K562 (cell line): ENCODE measurements around the gene VARS1. TPM values are rescaled to one million over a fixed set of nuclear protein-coding genes. Genes with fewer than 3 reads are reported as not detected.

ENCODE experiments used
- ARID2 ChIP-seq: fragments of 450-650 bp; IDR thresholded peaks from 2 replicates; pipeline ENCODE4 v1.6.1; 2017; ENCODE audit warnings: antibody characterized with exemption, mild to moderate bottlenecking
- BCL6 ChIP-seq: fragments of 250-450 bp; sonication (Bioruptor Pico); IDR thresholded peaks from 2 replicates; pipeline ENCODE4 v1.4.0; 2020
- BCOR ChIP-seq: fragments of 450-650 bp; IDR thresholded peaks from 2 replicates; pipeline ENCODE4 v1.6.1; 2016
- CC2D1A ChIP-seq: fragments of 450-650 bp; IDR thresholded peaks from 2 replicates; pipeline ENCODE4 v1.6.1; 2017; ENCODE audit warnings: mild to moderate bottlenecking
- E2F3 ChIP-seq: fragments of 250-450 bp; sonication (Bioruptor Pico); IDR thresholded peaks from 2 replicates; pipeline ENCODE4 v1.4.0; 2020; ENCODE audit warnings: mild to moderate bottlenecking
- FOXM1 ChIP-seq, 2 experiments: fragments of 450-650 bp in 1 of 2; sonication (generic) in 1 of 2; formaldehyde crosslinking in 1 of 2; IDR thresholded peaks; 2 replicates each; pipeline versions ENCODE4 v1.6.1 to v1.9.0; 2017 to 2022; ENCODE audit warnings: low read depth in 2 of 2, mild to moderate bottlenecking in 2 of 2, missing genetic modification reagents in 1 of 2, moderate library complexity in 1 of 2
- HDAC2 ChIP-seq: fragments of 450-650 bp; IDR thresholded peaks from 2 replicates; pipeline ENCODE4 v1.6.1; 2016; ENCODE audit warnings: mild to moderate bottlenecking
- MCM3 ChIP-seq: fragments of 450-650 bp; IDR thresholded peaks from 2 replicates; pipeline ENCODE4 v1.6.1; 2016
- NFXL1 ChIP-seq: fragments of 450-650 bp; formaldehyde crosslinking; IDR thresholded peaks from 2 replicates; pipeline ENCODE4 v1.4.0; 2021; ENCODE audit warnings: mild to moderate bottlenecking
- POLR2H ChIP-seq: IDR thresholded peaks from 2 replicates; pipeline ENCODE4 v1.6.1; 2016; ENCODE audit warnings: missing genetic modification characterization, low read depth, mild to moderate bottlenecking, control low read depth, missing compliant biosample characterization, moderate library complexity
- POLR3A ChIP-seq: IDR thresholded peaks from 2 replicates; pipeline ENCODE4 v1.6.1; 2011; ENCODE audit warnings: borderline replicate concordance, mild to moderate bottlenecking, moderate library complexity; ENCODE audit not compliant: insufficient read length, insufficient read depth; ENCODE audit errors: extremely low read depth
- STAT5B ChIP-seq: fragments of 250-450 bp; sonication (Bioruptor Pico); IDR thresholded peaks from 2 replicates; pipeline ENCODE4 v1.8.0; 2021; ENCODE audit warnings: mild to moderate bottlenecking, inconsistent platforms
- ZNF197 ChIP-seq: fragments of 200-800 bp; sonication (Bioruptor generic); IDR thresholded peaks from 2 replicates; pipeline ENCODE4 v1.6.1; 2016; ENCODE audit warnings: low read depth, missing genetic modification characterization, missing compliant biosample characterization
- ZNF239 ChIP-seq: fragments of 250-450 bp; sonication (Bioruptor Pico); IDR thresholded peaks from 2 replicates; pipeline ENCODE4 v1.4.0; 2020; ENCODE audit warnings: mild to moderate bottlenecking
- ZNF589 ChIP-seq: fragments of 200-800 bp; sonication (Bioruptor generic); IDR thresholded peaks from 2 replicates; pipeline ENCODE4 v1.6.1; 2016; ENCODE audit warnings: low read depth, missing genetic modification characterization, missing compliant biosample characterization
- ZNF764 ChIP-seq: fragments of 250-450 bp; sonication (Bioruptor Pico); IDR thresholded peaks from 2 replicates; pipeline ENCODE4 v1.4.0; 2020; ENCODE audit warnings: low read depth, mild to moderate bottlenecking, moderate library complexity
- polyA plus RNA-seq, 8 experiments: library from polyadenylated mRNA; depleted of rRNA in 4 of 8; stranded (reverse) in 5 of 8; unstranded in 3 of 8; fragments of >200 nt; fragmentation: Nextera tagmentation in 2 of 8; fragmentation: Illumina TruSeq in 1 of 8; extraction: Ambion mirVana in 2 of 8; extraction: Trizol in 1 of 8; gene quantifications; 2 replicates each; pipeline versions ENCODE4 v1.2.1 to v1.2.3, GENCODE V29; 2011 to 2014; ENCODE audit warnings: inconsistent platforms in 1 of 8, missing spikeins in 1 of 8
- total RNA-seq, 7 experiments: library from RNA; depleted of rRNA in 6 of 7; stranded (reverse); fragments of >200 nt in 6 of 7; fragmentation: Illumina TruSeq in 2 of 7; extraction: Trizol in 2 of 7; gene quantifications; 2 replicates each; pipeline versions ENCODE4 v1.2.1 to v1.2.3, GENCODE V29; 2011 to 2021; ENCODE audit warnings: low replicate concordance in 1 of 7
- TF ChIP-seq, protein P1 (sequence below): sonication (generic); formaldehyde crosslinking; IDR thresholded peaks from 2 replicates; pipeline ENCODE4 v1.8.0; 2022; ENCODE audit warnings: mild to moderate bottlenecking, missing genetic modification reagents
- TF ChIP-seq, protein P2 (sequence below): sonication (generic); formaldehyde crosslinking; IDR thresholded peaks from 2 replicates; pipeline ENCODE4 v1.8.1; 2022; ENCODE audit warnings: missing genetic modification reagents
- TF ChIP-seq, protein P3 (sequence below): fragments of 250-450 bp; sonication (Bioruptor Pico); IDR thresholded peaks from 2 replicates; pipeline ENCODE4 v1.8.0; 2021; ENCODE audit warnings: borderline replicate concordance, mild to moderate bottlenecking, moderate library complexity; ENCODE audit not compliant: poor library complexity, severe bottlenecking
- TF ChIP-seq, protein P4 (sequence below): fragments of 250-450 bp; sonication (Bioruptor Pico); IDR thresholded peaks from 2 replicates; pipeline ENCODE4 v1.5.0; 2021
- TF ChIP-seq, protein P5 (sequence below): fragments of 250-450 bp; sonication (Bioruptor Pico); IDR thresholded peaks from 2 replicates; pipeline ENCODE4 v1.9.0; 2021; ENCODE audit warnings: mild to moderate bottlenecking
- TF ChIP-seq, protein P6 (sequence below): fragments of 450-650 bp; IDR thresholded peaks from 2 replicates; pipeline ENCODE4 v1.6.1; 2014; ENCODE audit warnings: low read depth, mild to moderate bottlenecking, moderate library complexity, borderline replicate concordance

VARS1 gene
- total and polyA plus RNA-seq, 9 of the 15 experiments (the other 6 are each of a cell fraction or from before 2014, with no cell fraction given): 2.9 to 488 (median 130) TPM

DNA sequence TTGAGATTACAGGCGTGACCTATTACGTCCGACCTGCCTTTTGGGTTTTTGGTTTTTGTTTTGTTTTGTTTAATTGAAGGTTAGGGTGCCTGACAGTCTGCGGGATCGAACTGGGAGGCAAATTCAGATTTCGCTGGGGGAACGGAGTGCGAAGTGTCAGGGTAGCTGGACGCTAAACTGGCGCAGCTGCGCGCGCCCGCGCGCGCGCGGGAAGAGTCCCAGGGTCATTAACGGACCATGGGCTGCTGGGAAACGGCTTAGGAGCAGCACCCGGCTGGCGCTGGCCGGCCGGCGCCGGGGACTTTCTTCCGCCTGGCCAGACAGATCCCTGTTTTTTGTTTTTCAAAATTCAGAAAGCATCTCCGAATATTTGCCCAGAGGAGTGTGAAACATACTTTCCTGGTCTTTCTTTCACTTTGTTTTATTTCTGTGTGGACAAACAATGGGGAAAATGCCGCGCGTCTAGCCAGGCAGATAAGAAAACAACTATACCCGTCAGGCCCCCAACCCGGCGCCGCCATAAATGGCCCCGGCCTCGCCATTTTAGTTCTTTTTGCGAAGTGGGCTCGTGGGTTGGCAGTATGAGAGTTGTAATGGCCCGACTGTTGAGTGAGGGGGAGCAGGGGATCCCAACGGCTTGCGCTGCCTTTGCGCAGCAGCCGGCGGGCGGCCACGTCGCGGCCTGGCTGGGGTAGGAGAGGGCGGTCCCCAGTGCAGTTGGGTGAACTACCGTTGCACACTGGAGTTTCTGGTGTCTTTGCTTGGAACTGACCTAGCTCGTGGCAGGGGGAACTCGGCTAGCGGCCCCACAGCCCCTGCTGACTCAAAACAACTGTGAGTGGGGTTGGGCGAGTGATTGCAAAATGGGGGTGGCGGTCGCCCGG, 39.1 kb upstream of the VARS1 start (continued):
- TF ChIP-seq, protein P1, sequence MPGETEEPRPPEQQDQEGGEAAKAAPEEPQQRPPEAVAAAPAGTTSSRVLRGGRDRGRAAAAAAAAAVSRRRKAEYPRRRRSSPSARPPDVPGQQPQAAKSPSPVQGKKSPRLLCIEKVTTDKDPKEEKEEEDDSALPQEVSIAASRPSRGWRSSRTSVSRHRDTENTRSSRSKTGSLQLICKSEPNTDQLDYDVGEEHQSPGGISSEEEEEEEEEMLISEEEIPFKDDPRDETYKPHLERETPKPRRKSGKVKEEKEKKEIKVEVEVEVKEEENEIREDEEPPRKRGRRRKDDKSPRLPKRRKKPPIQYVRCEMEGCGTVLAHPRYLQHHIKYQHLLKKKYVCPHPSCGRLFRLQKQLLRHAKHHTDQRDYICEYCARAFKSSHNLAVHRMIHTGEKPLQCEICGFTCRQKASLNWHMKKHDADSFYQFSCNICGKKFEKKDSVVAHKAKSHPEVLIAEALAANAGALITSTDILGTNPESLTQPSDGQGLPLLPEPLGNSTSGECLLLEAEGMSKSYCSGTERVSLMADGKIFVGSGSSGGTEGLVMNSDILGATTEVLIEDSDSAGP (CRISPR knock-in tag): no peak; the same call in 1 of the 2 replicates
- TF ChIP-seq FOXM1 (IDR thresholded peaks at IDR 0.05; ENCODE audit: low read depth) (peak; percentile 75; the same call in 1 of the 2 replicates), FOXM1 (CRISPR knock-in tag; IDR thresholded peaks at IDR 0.05; ENCODE audit: low read depth) (peak; percentile 95; the same call in 1 of the 2 replicates), POLR2H (no peak), HDAC2 (peak; percentile 89), ZNF197 (no peak), CC2D1A (peak; percentile 77), BCL6 (CRISPR knock-in tag) (peak; percentile 71), POLR3A (no peak), BCOR (peak; percentile 95), ZNF589 (CRISPR knock-in tag) (peak; percentile 99), E2F3 (CRISPR knock-in tag) (peak; percentile 99), ZNF764 (peak; percentile 79), STAT5B (no peak), ARID2 (peak; percentile 65), ZNF239 (CRISPR knock-in tag) (peak; percentile 34; the same call in 1 of the 2 replicates), NFXL1 (CRISPR knock-in tag) (peak; percentile 86), MCM3 (no peak)
- TF ChIP-seq, protein P2, sequence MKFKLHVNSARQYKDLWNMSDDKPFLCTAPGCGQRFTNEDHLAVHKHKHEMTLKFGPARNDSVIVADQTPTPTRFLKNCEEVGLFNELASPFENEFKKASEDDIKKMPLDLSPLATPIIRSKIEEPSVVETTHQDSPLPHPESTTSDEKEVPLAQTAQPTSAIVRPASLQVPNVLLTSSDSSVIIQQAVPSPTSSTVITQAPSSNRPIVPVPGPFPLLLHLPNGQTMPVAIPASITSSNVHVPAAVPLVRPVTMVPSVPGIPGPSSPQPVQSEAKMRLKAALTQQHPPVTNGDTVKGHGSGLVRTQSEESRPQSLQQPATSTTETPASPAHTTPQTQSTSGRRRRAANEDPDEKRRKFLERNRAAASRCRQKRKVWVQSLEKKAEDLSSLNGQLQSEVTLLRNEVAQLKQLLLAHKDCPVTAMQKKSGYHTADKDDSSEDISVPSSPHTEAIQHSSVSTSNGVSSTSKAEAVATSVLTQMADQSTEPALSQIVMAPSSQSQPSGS (CRISPR knock-in tag): no peak
- TF ChIP-seq, protein P3, sequence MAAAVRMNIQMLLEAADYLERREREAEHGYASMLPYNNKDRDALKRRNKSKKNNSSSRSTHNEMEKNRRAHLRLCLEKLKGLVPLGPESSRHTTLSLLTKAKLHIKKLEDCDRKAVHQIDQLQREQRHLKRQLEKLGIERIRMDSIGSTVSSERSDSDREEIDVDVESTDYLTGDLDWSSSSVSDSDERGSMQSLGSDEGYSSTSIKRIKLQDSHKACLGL (CRISPR knock-in tag): no peak
- TF ChIP-seq, protein P4, sequence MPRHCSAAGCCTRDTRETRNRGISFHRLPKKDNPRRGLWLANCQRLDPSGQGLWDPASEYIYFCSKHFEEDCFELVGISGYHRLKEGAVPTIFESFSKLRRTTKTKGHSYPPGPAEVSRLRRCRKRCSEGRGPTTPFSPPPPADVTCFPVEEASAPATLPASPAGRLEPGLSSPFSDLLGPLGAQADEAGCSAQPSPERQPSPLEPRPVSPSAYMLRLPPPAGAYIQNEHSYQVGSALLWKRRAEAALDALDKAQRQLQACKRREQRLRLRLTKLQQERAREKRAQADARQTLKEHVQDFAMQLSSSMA (CRISPR knock-in tag): peak; percentile 92
- TF ChIP-seq, protein P5, sequence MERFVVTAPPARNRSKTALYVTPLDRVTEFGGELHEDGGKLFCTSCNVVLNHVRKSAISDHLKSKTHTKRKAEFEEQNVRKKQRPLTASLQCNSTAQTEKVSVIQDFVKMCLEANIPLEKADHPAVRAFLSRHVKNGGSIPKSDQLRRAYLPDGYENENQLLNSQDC (CRISPR knock-in tag): peak; percentile 90
- TF ChIP-seq, protein P6, sequence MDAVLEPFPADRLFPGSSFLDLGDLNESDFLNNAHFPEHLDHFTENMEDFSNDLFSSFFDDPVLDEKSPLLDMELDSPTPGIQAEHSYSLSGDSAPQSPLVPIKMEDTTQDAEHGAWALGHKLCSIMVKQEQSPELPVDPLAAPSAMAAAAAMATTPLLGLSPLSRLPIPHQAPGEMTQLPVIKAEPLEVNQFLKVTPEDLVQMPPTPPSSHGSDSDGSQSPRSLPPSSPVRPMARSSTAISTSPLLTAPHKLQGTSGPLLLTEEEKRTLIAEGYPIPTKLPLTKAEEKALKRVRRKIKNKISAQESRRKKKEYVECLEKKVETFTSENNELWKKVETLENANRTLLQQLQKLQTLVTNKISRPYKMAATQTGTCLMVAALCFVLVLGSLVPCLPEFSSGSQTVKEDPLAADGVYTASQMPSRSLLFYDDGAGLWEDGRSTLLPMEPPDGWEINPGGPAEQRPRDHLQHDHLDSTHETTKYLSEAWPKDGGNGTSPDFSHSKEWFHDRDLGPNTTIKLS: peak; percentile 74
